ENCODE measurements around the gene CPNE6. TPM values are rescaled to one million over a fixed set of nuclear protein-coding genes. Genes with fewer than 3 reads are reported as not detected.

The CPNE6 gene
- polyA plus RNA-seq, 3 donors: not detected

DNA sequence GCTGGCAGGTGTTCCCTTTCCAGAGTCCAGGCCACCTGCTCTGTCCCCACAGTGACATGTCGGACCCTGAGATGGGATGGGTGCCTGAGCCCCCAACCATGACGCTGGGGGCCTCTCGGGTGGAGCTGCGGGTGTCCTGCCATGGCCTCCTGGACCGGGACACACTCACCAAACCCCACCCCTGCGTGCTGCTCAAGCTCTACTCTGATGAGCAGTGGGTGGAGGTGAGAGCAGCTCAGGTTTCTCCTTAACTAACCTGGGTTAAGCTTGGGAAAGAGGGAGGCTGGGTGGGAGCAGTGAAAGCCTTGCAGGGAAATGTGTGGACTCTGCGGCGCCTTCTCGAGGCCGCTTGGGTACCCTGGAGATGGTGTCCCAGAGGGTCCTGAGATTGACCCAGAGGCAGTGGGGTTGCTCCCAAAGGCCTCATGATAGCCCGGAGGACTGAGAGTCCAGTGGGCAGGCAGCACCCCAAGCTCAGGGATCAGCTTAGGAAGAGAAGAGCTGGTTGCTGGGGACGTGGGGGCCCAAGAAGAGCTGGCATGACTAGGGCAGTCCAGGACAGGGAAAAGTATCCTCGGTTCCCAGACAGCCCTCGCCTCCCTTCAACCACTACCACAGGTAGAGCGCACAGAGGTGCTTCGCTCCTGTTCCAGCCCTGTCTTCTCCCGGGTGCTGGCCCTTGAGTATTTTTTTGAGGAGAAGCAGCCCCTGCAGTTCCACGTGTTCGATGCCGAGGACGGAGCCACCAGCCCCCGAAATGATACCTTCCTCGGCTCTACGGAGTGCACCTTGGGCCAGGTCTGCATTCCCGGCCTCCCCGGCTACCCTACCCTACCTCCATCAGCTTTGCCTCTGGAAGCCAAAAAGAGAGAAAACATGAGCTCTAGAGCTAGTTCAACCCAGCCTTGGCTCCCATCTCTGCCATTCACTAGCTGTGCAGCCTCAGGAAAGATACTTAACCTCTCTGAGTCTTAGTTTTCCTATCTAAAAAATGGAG, 1.8 kb downstream of the CPNE6 start:
- Histone ChIP-seq H3K4me3 (replicated peaks in 1 of 3; ENCODE audit: low read depth in 2 of 3, low read length in 3 of 3) (no peak overlapping the region), H4K20me1 (ENCODE audit: insufficient read depth, low read length) (no peaks in the 10 kb centered on the region), H3K27ac (ENCODE audit: low read depth in 1 of 2, low read length in 2 of 2) (no peak overlapping the region), H3K4me2 (replicated peaks; ENCODE audit: extremely low read depth, low read length, poor library complexity, severe bottlenecking) (no peak overlapping the region), H3K27me3 (ENCODE audit: control insufficient read depth in 2 of 2, insufficient read depth in 2 of 2, low read length in 2 of 2) (no peaks in the 10 kb centered on the region), H3K79me2 (ENCODE audit: insufficient read depth, low read length) (no peaks in the 10 kb centered on the region), H2AFZ (ENCODE audit: insufficient read depth, low read depth, low read length, poor library complexity, severe bottlenecking) (no peak overlapping the region), H3K9me3 (replicated peaks in 1 of 2; ENCODE audit: control insufficient read depth in 1 of 2, insufficient read depth in 1 of 2, low read length in 2 of 2) (no peaks in the 10 kb centered on the region), H3K9ac (ENCODE audit: insufficient read depth, low read length, poor library complexity, severe bottlenecking) (no peak overlapping the region), H3K4me1 (ENCODE audit: control insufficient read depth in 1 of 2, insufficient read depth in 2 of 2, low read length in 2 of 2) (no peaks in the 10 kb centered on the region), H3K36me3 (replicated peaks in 1 of 2; ENCODE audit: control insufficient read depth in 1 of 2, insufficient read depth in 2 of 2, low read length in 2 of 2) (no peaks in the 10 kb centered on the region)
- TF ChIP-seq, protein P1, sequence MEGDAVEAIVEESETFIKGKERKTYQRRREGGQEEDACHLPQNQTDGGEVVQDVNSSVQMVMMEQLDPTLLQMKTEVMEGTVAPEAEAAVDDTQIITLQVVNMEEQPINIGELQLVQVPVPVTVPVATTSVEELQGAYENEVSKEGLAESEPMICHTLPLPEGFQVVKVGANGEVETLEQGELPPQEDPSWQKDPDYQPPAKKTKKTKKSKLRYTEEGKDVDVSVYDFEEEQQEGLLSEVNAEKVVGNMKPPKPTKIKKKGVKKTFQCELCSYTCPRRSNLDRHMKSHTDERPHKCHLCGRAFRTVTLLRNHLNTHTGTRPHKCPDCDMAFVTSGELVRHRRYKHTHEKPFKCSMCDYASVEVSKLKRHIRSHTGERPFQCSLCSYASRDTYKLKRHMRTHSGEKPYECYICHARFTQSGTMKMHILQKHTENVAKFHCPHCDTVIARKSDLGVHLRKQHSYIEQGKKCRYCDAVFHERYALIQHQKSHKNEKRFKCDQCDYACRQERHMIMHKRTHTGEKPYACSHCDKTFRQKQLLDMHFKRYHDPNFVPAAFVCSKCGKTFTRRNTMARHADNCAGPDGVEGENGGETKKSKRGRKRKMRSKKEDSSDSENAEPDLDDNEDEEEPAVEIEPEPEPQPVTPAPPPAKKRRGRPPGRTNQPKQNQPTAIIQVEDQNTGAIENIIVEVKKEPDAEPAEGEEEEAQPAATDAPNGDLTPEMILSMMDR (IDR thresholded peaks at IDR 0.05): no peak
- Mint-ChIP-seq H3K27me3 (ENCODE audit: low read depth in 3 of 3) (peaks cover 5 to 15% (median 15%) of the 10 kb centered on the region in 3 donors), H3K4me3 (no peak overlapping the region), H3K27ac (no peak overlapping the region), H3K4me1 (peaks cover 15% of the 10 kb centered on the region), H3K36me3 (no peaks in the 10 kb centered on the region), H3K9me3 (no peaks in the 10 kb centered on the region)
- 91% methylated on average over 13 of the region's 26 CpGs for WGBS (ENCODE audit: insufficient coverage)
- intact Hi-C loops (cut with micrococcal nuclease): no loop called here
- no peak for DNase-seq

DNA sequence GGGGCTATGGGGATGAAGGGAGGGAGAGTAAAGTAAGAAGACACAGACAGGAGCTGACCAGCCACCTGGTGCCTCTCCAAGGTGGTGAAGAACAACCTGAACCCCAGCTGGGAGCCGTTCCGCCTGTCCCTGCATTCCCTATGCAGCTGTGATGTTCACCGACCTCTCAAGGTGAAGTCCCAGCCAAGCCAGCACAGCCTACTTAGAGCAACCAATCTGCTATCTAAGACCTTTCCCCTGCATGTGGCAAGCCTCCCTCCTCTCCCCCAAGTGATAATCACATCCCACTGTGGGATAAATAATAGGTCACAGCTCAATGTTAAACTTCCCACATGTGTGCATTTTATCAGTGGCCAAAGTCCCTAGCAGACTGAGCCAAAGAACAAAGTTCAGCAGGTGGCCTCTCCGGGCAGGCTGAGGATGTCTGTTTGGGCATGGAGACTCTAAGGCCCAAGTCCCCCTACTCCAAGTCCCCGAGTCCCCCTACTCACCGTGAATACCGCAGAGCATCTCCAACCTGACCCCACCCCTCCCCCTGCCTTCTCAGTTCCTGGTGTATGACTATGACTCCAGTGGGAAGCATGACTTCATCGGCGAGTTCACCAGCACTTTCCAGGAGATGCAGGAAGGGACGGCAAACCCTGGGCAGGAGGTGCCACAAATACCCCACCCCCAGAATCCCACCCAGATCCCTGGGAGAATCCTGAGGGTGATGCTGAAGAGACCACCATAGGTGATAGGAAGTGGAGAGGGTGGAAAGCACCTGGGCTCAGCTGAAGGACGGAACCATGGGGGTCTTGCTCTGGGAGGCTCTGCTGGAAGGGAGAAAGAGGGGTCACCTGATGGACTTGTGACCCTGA, 3.5 kb downstream of the CPNE6 start:
- intact Hi-C loops (cut with micrococcal nuclease): no loop called here
- H3K79me2 ChIP-seq (ENCODE audit: insufficient read depth, low read length): no peaks in the 10 kb centered on the region
- no peak overlapping the region for H3K4me3 ChIP-seq (replicated peaks in 1 of 3; ENCODE audit: low read depth in 2 of 3, low read length in 3 of 3)
- no peak overlapping the region for H3K27ac ChIP-seq (ENCODE audit: low read depth in 1 of 2, low read length in 2 of 2)
- no peaks in the 10 kb centered on the region for H4K20me1 ChIP-seq (ENCODE audit: insufficient read depth, low read length)
- Mint-ChIP-seq H3K27ac (peak overlapping the region in 1 of 7 donors; percentile 26), H3K9me3 (no peaks in the 10 kb centered on the region), H3K36me3 (peaks cover 0 to under 1% of the 10 kb centered on the region in 2 donors), H3K27me3 (ENCODE audit: low read depth in 3 of 3) (peaks cover 13 to 19% (median 17%) of the 10 kb centered on the region in 3 donors), H3K4me3 (no peak overlapping the region), H3K4me1 (peaks cover 15% of the 10 kb centered on the region)
- no peak overlapping the region for H3K9ac ChIP-seq (ENCODE audit: insufficient read depth, low read length, poor library complexity, severe bottlenecking)
- TF ChIP-seq, protein P1 (IDR thresholded peaks at IDR 0.05): no peak
- H3K4me2 ChIP-seq (replicated peaks; ENCODE audit: extremely low read depth, low read length, poor library complexity, severe bottlenecking): no peak overlapping the region
- WGBS (ENCODE audit: insufficient coverage): 89% methylated on average over 6 of the region's 11 CpGs
- DNase-seq: no peak
- H2AFZ ChIP-seq (ENCODE audit: insufficient read depth, low read depth, low read length, poor library complexity, severe bottlenecking): no peak overlapping the region
- no peaks in the 10 kb centered on the region for H3K9me3 ChIP-seq (replicated peaks in 1 of 2; ENCODE audit: control insufficient read depth in 1 of 2, insufficient read depth in 1 of 2, low read length in 2 of 2)
- peaks cover 0 to 6% of the 10 kb centered on the region in 2 donors for H3K27me3 ChIP-seq (ENCODE audit: control insufficient read depth in 2 of 2, insufficient read depth in 2 of 2, low read length in 2 of 2)
- no peaks in the 10 kb centered on the region for H3K36me3 ChIP-seq (replicated peaks in 1 of 2; ENCODE audit: control insufficient read depth in 1 of 2, insufficient read depth in 2 of 2, low read length in 2 of 2)
- H3K4me1 ChIP-seq (ENCODE audit: control insufficient read depth in 1 of 2, insufficient read depth in 2 of 2, low read length in 2 of 2): no peaks in the 10 kb centered on the region
